ENCODE measurements around the gene FAXDC2. TPM values are rescaled to one million over a fixed set of nuclear protein-coding genes. Genes with fewer than 3 reads are reported as not detected.

The FAXDC2 gene
- total RNA-seq, 1 donor from 2014 or later, result 7.3 TPM

- H3K4me1 Mint-ChIP-seq, result peaks cover 20% of the 10 kb centered on the region
- H3K4me3 Mint-ChIP-seq, result no peak overlapping the region
- H3K27me3 Mint-ChIP-seq (ENCODE audit: insufficient read depth, low read depth), result peaks cover 2% of the 10 kb centered on the region
- no peak overlapping the region for H3K27ac ChIP-seq
- H3K9me3 Mint-ChIP-seq, result no peaks in the 10 kb centered on the region
- peaks cover 24% of the 10 kb centered on the region for H4K20me1 ChIP-seq (ENCODE audit: low read depth)
- H3K4me1 ChIP-seq, result peaks cover 5% of the 10 kb centered on the region
- peaks cover 7% of the 10 kb centered on the region for H3K36me3 ChIP-seq
- peaks cover 9% of the 10 kb centered on the region for H3F3A ChIP-seq (ENCODE audit: low read depth)
- H3K36me3 Mint-ChIP-seq, result peaks cover 32% of the 10 kb centered on the region
- DNase-seq (ENCODE audit: low spot score), result no peak
- no peak overlapping the region for H3K4me3 ChIP-seq
- H3K27ac Mint-ChIP-seq, result no peak overlapping the region
- H2AFZ ChIP-seq (replicated peaks), result no peak overlapping the region
- no peaks in the 10 kb centered on the region for H3K27me3 ChIP-seq
- no peak overlapping the region for H3K9ac ChIP-seq
- TF ChIP-seq EZH2 (IDR thresholded peaks at IDR 0.05) (no peak), EZH2phosphoT487 (IDR thresholded peaks at IDR 0.05) (no peak)
- no peak overlapping the region for H3K4me2 ChIP-seq
- H3K79me2 ChIP-seq (ENCODE audit: low read depth), result peaks cover 90% of the 10 kb centered on the region
- H3K9me3 ChIP-seq (ENCODE audit: low read depth), result no peaks in the 10 kb centered on the region
Observed at GRCh38 chr5:154862766-154863165, 12.4 kb upstream of the FAXDC2 start.

GRCh38 chr5:154861946-154862345 lies 11.5 kb upstream of the FAXDC2 start:
- Histone ChIP-seq H3F3A (ENCODE audit: low read depth) (peaks cover 17% of the 10 kb centered on the region), H3K4me1 (peaks cover 6% of the 10 kb centered on the region), H3K9me3 (ENCODE audit: low read depth) (no peaks in the 10 kb centered on the region), H4K20me1 (ENCODE audit: low read depth) (peaks cover 24% of the 10 kb centered on the region), H3K79me2 (ENCODE audit: low read depth) (peaks cover 85% of the 10 kb centered on the region), H3K4me3 (no peak overlapping the region), H2AFZ (replicated peaks) (no peak overlapping the region), H3K27me3 (no peaks in the 10 kb centered on the region), H3K4me2 (no peak overlapping the region), H3K27ac (no peak overlapping the region), H3K9ac (no peak overlapping the region), H3K36me3 (peaks cover 7% of the 10 kb centered on the region)
- Mint-ChIP-seq H3K27me3 (ENCODE audit: insufficient read depth, low read depth) (peaks cover 3% of the 10 kb centered on the region), H3K27ac (no peak overlapping the region), H3K36me3 (peaks cover 29% of the 10 kb centered on the region), H3K9me3 (no peaks in the 10 kb centered on the region), H3K4me1 (peaks cover 22% of the 10 kb centered on the region), H3K4me3 (no peak overlapping the region)
- no peak for TF ChIP-seq EZH2 (IDR thresholded peaks at IDR 0.05)
- no peak for TF ChIP-seq CTCF (IDR thresholded peaks at IDR 0.05)
- no peak for TF ChIP-seq EZH2phosphoT487 (IDR thresholded peaks at IDR 0.05)
- no peak for DNase-seq (ENCODE audit: low spot score)

GRCh38 chr5:154860765-154861164 lies 10.4 kb upstream of the FAXDC2 start:
- H3K27me3 Mint-ChIP-seq (ENCODE audit: insufficient read depth, low read depth), result peaks cover 3% of the 10 kb centered on the region
- H3K4me2 ChIP-seq, result peak overlapping the region; percentile 88
- H3K27ac ChIP-seq, result no peak overlapping the region
- H3K4me3 ChIP-seq, result peak overlapping the region; percentile 67
- H3K9me3 Mint-ChIP-seq, result no peaks in the 10 kb centered on the region
- H3K36me3 Mint-ChIP-seq, result peaks cover 23% of the 10 kb centered on the region
- no peak for TF ChIP-seq EZH2phosphoT487 (IDR thresholded peaks at IDR 0.05)
- no peak for TF ChIP-seq EZH2 (IDR thresholded peaks at IDR 0.05)
- TF ChIP-seq CTCF (IDR thresholded peaks at IDR 0.05), result no peak
- no peaks in the 10 kb centered on the region for H3K9me3 ChIP-seq (ENCODE audit: low read depth)
- peaks cover 73% of the 10 kb centered on the region for H3K79me2 ChIP-seq (ENCODE audit: low read depth)
- H3K9ac ChIP-seq, result no peak overlapping the region
- peaks cover 10% of the 10 kb centered on the region for H3K4me1 ChIP-seq
- no peak overlapping the region for H3K27ac Mint-ChIP-seq
- DNase-seq (ENCODE audit: low spot score), result no peak
- H4K20me1 ChIP-seq (ENCODE audit: low read depth), result peaks cover 24% of the 10 kb centered on the region
- peaks cover 31% of the 10 kb centered on the region for H3K4me1 Mint-ChIP-seq
- peaks cover 7% of the 10 kb centered on the region for H3K36me3 ChIP-seq
- H3K27me3 ChIP-seq, result no peaks in the 10 kb centered on the region
- H3K4me3 Mint-ChIP-seq, result no peak overlapping the region
- peaks cover 23% of the 10 kb centered on the region for H3F3A ChIP-seq (ENCODE audit: low read depth)
- no peak overlapping the region for H2AFZ ChIP-seq (replicated peaks)

GRCh38 chr5:154860123-154860522 lies 9.7 kb upstream of the FAXDC2 start:
- H3K9me3 Mint-ChIP-seq, result no peaks in the 10 kb centered on the region
- no peaks in the 10 kb centered on the region for H3K27me3 ChIP-seq
- peak overlapping the region; percentile 85 for H3K9ac ChIP-seq
- peak overlapping the region; percentile 89 for H3K4me3 Mint-ChIP-seq
- DNase-seq (ENCODE audit: low spot score), result peak; percentile 25
- no peak overlapping the region for H3K27ac Mint-ChIP-seq
- H3K4me1 Mint-ChIP-seq, result peaks cover 31% of the 10 kb centered on the region
- H4K20me1 ChIP-seq (ENCODE audit: low read depth), result peaks cover 24% of the 10 kb centered on the region
- H3K27ac ChIP-seq, result no peak overlapping the region
- TF ChIP-seq EZH2phosphoT487 (IDR thresholded peaks at IDR 0.05) (no peak), EZH2 (IDR thresholded peaks at IDR 0.05) (no peak), CTCF (IDR thresholded peaks at IDR 0.05) (no peak)
- H3F3A ChIP-seq (ENCODE audit: low read depth), result peaks cover 23% of the 10 kb centered on the region
- peaks cover 10% of the 10 kb centered on the region for H3K4me1 ChIP-seq
- peaks cover 67% of the 10 kb centered on the region for H3K79me2 ChIP-seq (ENCODE audit: low read depth)
- peaks cover 18% of the 10 kb centered on the region for H3K36me3 Mint-ChIP-seq
- H3K4me3 ChIP-seq, result peak overlapping the region; percentile 67
- H3K36me3 ChIP-seq, result peaks cover under 1% of the 10 kb centered on the region
- H3K9me3 ChIP-seq (ENCODE audit: low read depth), result no peaks in the 10 kb centered on the region
- H2AFZ ChIP-seq (replicated peaks), result no peak overlapping the region
- H3K4me2 ChIP-seq, result peak overlapping the region; percentile 88
- H3K27me3 Mint-ChIP-seq (ENCODE audit: insufficient read depth, low read depth), result peaks cover 3% of the 10 kb centered on the region

Measured in neural progenitor cell (in vitro differentiated cells).